SK-N-MC (cell line): Measurements from ENCODE around the gene ARRB1.
"Not testable (repeated sequence)": the region's sequence is repeated elsewhere in the genome, so short reads cannot be mapped to it uniquely, and the experiment has no call there.

Experiments
- DNase-seq: peaks from one replicate; pipeline ENCODE4 v3.0.0-alpha.2; 2011; ENCODE audit warnings: low read depth, low spot score
- H3K27ac ChIP-seq: fragments of 200-600 bp; sonication (generic); 2 replicates; pipeline ENCODE4 v1.5.1; 2016; ENCODE audit warnings: mixed run types
- H3K36me3 ChIP-seq: fragments of 200-600 bp; sonication (generic); 2 replicates; pipeline ENCODE4 v1.6.1; 2017; ENCODE audit warnings: antibody characterized with exemption, low read length, mixed read lengths; ENCODE audit not compliant: insufficient read depth
- H3K4me3 ChIP-seq: fragments of 200-600 bp; sonication (generic); 2 replicates; pipeline ENCODE4 v1.5.1; 2016
- H3K9ac ChIP-seq: fragments of 200-600 bp; sonication (generic); 2 replicates; pipeline ENCODE4 v1.8.0; 2017; ENCODE audit warnings: mixed run types, mixed read lengths; ENCODE audit not compliant: insufficient read length
- H3K9me3 ChIP-seq: fragments of 200-600 bp; sonication (generic); 2 replicates; pipeline ENCODE4 v1.6.1; 2017; ENCODE audit warnings: low read depth, mild to moderate bottlenecking, antibody characterized with exemption, low read length, moderate library complexity, mixed read lengths
- EZH2 ChIP-seq: fragments of 200-600 bp; sonication (generic); IDR thresholded peaks from one replicate; pipeline ENCODE4 v1.6.1; 2017; ENCODE audit warnings: antibody characterized with exemption
- FOXP2 ChIP-seq: optimal IDR thresholded peaks from 2 replicates; pipeline ENCODE3; 2011; ENCODE audit warnings: mild to moderate bottlenecking, moderate library complexity; ENCODE audit not compliant: insufficient read depth; ENCODE audit errors: extremely low read length, control extremely low read depth
- POLR2AphosphoS5 ChIP-seq: IDR thresholded peaks from 2 replicates; pipeline ENCODE4 v1.6.1; 2012; ENCODE audit warnings: mild to moderate bottlenecking, low read depth, low read length, borderline replicate concordance

The ARRB1 gene

GRCh38 chr11:75376175-75376574 lies 24.7 kb upstream of the ARRB1 start:
- TF ChIP-seq FOXP2: no peak
- no peak for TF ChIP-seq POLR2AphosphoS5
- no peak for TF ChIP-seq EZH2
- H3K9me3 ChIP-seq: no peaks in the 10 kb centered on the region
- H3K27ac ChIP-seq: no peak overlapping the region
- H3K4me3 ChIP-seq: no peak overlapping the region
- H3K36me3 ChIP-seq: no peaks in the 10 kb centered on the region
- no peak overlapping the region for H3K9ac ChIP-seq
- DNase-seq: no peak

DNA sequence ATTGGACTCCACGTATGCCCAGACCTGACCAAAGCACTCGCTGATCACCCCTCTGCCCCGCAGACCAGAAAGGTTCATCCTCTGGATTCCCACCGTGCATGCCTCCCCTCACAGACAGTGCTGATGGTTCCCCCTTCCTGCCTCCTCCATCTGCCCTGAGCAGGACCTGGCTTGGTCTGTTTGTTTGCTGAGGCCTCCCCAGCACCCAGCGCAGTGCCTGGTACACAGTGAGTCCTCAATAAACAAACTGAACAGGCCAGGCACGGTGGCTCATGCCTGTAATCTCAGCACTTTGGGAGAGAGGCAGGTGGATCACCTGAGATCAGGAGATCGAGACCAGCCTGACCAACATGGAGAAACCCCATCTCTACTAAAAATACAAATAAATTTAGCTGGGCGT lies 24.2 kb upstream of the ARRB1 start:
- Histone ChIP-seq H3K4me3 (no peak overlapping the region), H3K27ac (no peak overlapping the region)
- no peak for TF ChIP-seq FOXP2
- no peak for TF ChIP-seq EZH2
- no peak for TF ChIP-seq POLR2AphosphoS5

GRCh38 chr11:75374646-75375045 lies 23.2 kb upstream of the ARRB1 start:
- Histone ChIP-seq H3K27ac (no peak overlapping the region), H3K9ac (no peak overlapping the region), H3K9me3 (no peaks in the 10 kb centered on the region), H3K4me3 (no peak overlapping the region), H3K36me3 (no peaks in the 10 kb centered on the region)
- DNase-seq: no peak
- TF ChIP-seq POLR2AphosphoS5: no peak
- no peak for TF ChIP-seq EZH2
- TF ChIP-seq FOXP2: no peak

More for the DNA sequence above, 24.2 kb upstream of the ARRB1 start:
- no peaks in the 10 kb centered on the region for H3K36me3 ChIP-seq
- no peak overlapping the region for H3K9ac ChIP-seq
- no peak for DNase-seq
- no peaks in the 10 kb centered on the region for H3K9me3 ChIP-seq

- TF ChIP-seq EZH2 (no peak), POLR2AphosphoS5 (no peak), FOXP2 (no peak)
- no peak overlapping the region for H3K4me3 ChIP-seq
- no peak overlapping the region for H3K27ac ChIP-seq
- H3K9me3 ChIP-seq: no peaks in the 10 kb centered on the region
- no peak overlapping the region for H3K9ac ChIP-seq
- DNase-seq: no peak
- no peaks in the 10 kb centered on the region for H3K36me3 ChIP-seq
Observed at GRCh38 chr11:75373201-75373600, 21.7 kb upstream of the ARRB1 start.

- TF ChIP-seq POLR2AphosphoS5: no peak
- no peak for TF ChIP-seq FOXP2
- no peak for TF ChIP-seq EZH2
- no peak overlapping the region for H3K27ac ChIP-seq
- H3K9me3 ChIP-seq: no peaks in the 10 kb centered on the region
- no peak overlapping the region for H3K4me3 ChIP-seq
- no peaks in the 10 kb centered on the region for H3K36me3 ChIP-seq
- H3K9ac ChIP-seq: no peak overlapping the region
- DNase-seq: no peak
Observed at GRCh38 chr11:75371949-75372876, 20.8 kb upstream of the ARRB1 start.

DNA sequence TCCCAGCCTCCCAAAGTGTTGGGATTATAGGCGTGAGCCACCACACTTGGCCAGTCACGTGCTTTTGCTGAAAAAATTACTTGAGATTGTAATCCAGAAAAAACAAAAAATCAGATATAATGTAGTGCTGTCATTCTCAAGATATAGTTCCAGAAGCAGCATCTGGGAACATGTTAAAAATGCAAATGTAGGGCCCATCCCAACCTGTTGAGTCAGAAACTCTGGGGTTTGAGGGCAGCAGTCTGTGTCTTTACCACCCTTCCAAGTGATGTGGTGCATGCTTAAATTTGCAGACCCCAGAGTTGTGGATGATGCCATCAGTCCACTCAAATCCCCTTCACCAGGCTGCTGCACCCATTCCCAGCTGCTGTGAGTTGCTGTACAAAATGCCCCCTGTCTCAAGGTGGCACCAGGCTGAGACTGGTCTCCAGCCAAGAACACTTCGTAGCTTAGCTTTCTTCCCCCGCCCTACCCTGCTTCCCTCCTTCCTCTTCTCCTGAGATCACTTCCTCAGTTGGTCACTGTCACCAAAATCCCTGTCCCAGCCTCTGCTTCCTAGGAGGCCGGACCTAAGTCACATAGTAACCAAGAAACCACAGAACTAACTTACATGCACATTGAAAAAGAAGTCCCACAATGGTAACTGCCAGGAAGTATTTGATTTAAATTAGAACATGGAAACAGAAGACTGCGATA lies 18.2 kb upstream of the ARRB1 start:
- Histone ChIP-seq H3K9ac (no peak overlapping the region), H3K27ac (no peak overlapping the region), H3K4me3 (no peak overlapping the region), H3K36me3 (no peaks in the 10 kb centered on the region), H3K9me3 (no peaks in the 10 kb centered on the region)
- DNase-seq: no peak
- no peak for TF ChIP-seq FOXP2
- no peak for TF ChIP-seq POLR2AphosphoS5
- no peak for TF ChIP-seq EZH2

- not testable (repeated sequence) for DNase-seq, H3K27ac ChIP-seq, H3K9ac ChIP-seq, H3K4me3 ChIP-seq, H3K36me3 ChIP-seq, H3K9me3 ChIP-seq
Observed at GRCh38 chr11:75366826-75367225, 15.4 kb upstream of the ARRB1 start.

DNA sequence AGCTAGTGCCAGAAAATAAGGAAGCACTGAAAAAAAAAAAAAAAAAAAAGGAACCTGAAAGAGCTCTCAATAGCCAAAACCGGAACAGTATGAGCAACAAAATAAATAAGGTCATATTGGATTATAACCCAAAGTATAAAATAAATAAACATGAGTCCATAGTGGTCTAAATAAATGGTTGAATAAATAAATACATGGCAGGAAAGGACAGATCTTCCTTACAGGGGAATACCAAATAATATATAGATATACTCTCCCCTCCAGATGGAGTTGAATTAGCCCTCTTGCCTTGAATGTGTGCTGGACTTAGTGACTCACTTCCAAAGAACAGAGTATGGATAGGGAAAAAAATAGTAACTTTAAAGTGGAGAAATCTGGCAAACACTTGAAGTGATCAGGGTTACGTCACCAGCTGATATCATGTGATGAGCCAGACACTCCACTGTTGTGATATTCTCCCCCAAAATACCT lies 14.3 kb upstream of the ARRB1 start:
- Histone ChIP-seq H3K9me3 (no peaks in the 10 kb centered on the region), H3K27ac (no peak overlapping the region), H3K4me3 (no peak overlapping the region), H3K36me3 (no peaks in the 10 kb centered on the region), H3K9ac (no peak overlapping the region)
- no peak for DNase-seq
- TF ChIP-seq EZH2 (no peak), POLR2AphosphoS5 (no peak), FOXP2 (no peak)

DNA sequence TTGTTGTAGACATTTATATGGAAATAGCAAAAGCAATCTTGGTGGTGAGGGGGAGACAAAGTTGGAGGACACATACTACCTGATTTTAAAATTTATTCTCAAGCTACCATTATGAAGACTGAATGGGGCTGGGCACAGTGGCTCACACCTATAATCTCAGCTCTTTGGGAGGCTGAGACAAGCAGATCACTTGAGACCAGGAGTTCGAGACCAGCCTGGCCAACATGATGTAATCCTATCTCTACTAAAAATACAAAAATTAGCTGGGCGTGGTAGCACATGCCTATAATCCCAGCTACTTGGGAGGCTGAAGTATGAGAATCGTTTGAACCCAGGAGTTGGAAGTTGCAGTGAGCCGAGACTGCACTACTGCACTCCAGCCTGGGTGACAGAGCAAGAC lies 10.8 kb upstream of the ARRB1 start:
- H3K4me3 ChIP-seq, DNase-seq, H3K9me3 ChIP-seq, H3K27ac ChIP-seq, H3K9ac ChIP-seq, H3K36me3 ChIP-seq: not testable (repeated sequence)
